DMS53 treated with DMSO at 0.1 percent for 48 hours (cell line): ENCODE data around the gene YWHAB.

ENCODE experiments used
- DNase-seq: peaks from one replicate; lab custom pipeline; 2025; ENCODE audit not compliant: unreplicated experiment; lab: John Stamatoyannopoulos, UW

The YWHAB gene

DNA sequence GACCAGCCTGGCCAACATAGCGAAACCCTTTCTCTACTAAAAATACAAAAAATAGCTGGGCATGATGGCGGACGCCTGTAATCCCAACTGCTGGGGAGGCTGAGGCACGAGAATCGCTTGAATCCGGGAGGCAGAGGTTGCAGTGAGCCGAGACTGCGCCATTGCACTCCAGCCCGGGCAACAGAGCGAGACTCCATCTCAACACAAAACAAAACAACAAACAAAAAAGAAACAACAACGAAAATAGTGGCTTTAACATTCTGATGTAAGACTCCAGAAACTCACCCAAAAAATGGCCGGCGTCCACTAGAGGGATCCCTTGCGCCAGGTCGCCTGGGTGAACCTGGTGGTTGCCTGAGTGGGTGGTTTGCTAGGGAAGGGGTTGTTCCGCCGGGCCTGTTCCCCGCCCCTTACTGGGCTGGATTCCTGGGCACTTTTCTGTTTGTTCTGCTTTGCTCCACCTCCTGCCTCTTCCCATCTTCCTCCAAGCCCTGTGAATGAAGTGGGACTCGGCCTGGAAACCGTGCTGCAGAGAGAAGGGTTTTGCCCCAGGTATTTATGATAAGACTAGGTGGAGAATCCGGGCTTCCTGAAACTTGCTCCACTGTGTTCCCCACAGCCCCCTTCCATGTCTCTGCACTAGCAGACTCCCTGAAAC is 25.9 kb downstream of the YWHAB start:
- no peak for DNase-seq

DNA sequence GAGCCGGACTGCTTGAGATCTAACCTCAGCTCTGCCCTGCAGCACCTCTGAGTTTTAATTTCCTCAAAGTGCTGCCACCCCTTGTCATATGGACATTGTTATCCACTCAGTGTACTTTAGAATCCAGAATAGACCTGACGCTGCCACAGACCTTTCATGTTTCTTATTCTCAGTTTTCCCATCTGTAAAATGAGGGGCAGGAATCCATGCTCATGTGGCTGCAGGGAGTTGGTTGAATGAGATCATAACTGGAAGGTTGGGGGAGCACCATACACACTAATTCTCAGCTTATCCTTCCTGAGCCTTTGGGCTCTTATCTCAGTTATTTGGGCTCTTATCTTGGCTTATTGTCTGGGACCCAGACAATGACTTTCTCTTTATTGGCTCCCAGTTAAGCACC is 26.7 kb downstream of the YWHAB start:
- DNase-seq, result no peak

- DNase-seq, result no peak
These were observed 29.4 kb downstream of the YWHAB start for GRCh38 chr20:44914924-44915323.

GRCh38 chr20:44916586-44916985 is 31.1 kb downstream of the YWHAB start:
- DNase-seq, result no peak

GRCh38 chr20:44917399-44917798 is 31.9 kb downstream of the YWHAB start:
- DNase-seq, result no peak

DNA sequence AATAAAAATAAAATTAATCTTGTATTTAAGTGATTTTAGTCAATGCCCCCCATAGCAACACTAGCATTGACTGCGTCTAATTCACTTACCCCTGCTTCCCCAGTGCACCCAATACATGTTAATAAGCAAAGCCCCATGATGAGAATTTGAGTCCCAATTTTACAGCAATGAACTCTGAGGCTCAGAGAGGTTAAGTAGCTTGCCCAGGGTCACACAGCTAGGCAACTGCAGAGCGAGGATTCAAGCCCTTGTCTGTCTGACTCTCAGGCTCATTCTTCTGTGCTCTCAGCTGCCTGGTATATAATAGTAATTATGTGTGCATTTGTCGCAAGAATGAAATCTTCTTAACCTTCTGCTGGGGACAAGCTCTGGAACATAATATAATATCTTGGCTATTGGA is 32.8 kb downstream of the YWHAB start:
- no peak for DNase-seq

- no peak for DNase-seq
These were observed 33.3 kb downstream of the YWHAB start for GRCh38 chr20:44918761-44919160.

DNA sequence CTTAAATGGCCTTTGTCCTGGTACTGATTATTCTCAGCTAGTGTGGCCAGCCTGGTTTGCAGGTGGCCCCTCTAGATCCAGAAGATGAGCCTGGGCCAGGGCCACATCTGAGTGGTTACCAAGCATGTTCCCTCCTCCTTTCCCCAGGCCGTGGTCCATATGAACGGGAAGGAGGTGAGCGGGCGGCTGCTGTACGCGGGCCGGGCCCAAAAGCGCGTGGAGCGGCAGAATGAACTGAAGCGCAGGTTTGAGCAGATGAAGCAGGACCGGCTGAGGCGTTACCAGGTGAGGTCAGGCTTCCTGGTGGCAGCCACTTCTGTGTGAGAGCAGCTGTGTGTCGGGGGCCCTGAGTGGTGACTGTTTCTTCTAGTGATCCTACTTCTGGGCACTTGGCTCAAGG is 35.9 kb downstream of the YWHAB start:
- DNase-seq, result no peak

DNA sequence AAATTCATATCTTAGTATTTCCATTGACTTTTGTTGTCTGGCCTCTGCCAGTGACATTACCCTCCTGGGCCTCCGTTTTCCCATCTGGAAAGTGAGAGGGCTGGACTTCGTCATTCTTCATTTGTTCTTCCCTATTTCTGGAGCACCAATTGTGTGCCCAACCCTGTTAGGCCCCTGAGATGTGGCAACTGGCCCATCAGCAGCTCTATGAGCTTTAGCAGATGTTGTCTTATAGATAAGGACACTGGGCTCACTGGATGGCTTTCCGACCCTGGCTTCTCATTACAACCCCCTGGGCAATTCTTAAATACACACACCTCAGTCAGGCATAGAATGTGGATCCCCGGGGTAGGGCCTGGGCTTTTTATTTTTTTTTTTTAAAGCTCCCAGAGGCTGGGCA is 39.0 kb downstream of the YWHAB start:
- DNase-seq, result no peak

DNA sequence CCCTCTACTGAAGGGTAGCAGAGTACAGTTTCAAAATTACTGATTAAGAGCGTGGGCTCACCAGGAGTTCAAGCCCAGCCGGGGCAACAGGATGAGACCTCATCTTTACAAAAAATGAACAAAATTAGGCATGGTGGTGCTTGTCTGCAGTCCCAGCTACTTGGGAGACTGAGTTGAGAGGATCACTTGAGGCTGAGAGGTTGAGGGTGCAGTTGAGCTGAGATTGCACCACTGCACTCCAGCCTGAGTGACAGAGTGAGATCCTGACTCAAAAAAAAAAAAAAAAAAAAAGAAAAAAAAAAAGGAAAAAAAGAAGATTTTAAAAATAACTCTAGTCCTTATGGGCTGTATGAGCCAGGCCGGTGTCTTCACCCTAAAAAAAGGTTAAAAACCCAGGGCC is 43.1 kb downstream of the YWHAB start:
- no peak for DNase-seq

DNA sequence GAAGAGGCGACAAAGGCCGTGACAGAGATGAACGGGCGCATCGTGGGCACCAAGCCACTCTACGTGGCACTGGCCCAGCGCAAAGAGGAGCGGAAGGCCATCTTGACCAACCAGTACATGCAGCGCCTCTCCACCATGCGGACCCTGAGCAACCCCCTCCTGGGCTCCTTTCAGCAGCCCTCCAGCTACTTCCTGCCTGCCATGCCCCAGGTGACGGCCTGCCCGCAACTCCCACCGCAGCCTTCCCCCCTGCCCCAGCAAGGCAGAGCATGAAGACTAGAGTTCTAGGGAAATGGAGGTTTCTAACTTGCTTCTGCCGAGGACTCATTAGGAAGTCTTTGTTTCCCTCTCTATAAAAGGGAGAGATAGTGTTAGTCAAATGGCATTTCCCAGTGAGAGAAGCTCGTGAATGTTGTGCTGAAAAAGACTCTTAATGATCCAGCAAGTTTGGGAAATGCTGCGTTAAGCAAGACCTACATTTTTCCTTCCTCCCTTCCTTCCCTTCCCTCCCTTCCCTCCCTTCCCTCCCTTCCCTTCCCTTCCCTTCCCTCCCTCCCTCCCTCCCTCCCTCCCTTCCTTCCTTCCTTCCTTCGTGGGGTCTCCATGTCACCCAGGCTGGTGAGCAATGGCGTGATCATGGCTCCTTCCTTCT is 45.1 kb downstream of the YWHAB start:
- no peak for DNase-seq

GRCh38 chr20:44931911-44932310 is 46.4 kb downstream of the YWHAB start:
- DNase-seq, result no peak

DNA sequence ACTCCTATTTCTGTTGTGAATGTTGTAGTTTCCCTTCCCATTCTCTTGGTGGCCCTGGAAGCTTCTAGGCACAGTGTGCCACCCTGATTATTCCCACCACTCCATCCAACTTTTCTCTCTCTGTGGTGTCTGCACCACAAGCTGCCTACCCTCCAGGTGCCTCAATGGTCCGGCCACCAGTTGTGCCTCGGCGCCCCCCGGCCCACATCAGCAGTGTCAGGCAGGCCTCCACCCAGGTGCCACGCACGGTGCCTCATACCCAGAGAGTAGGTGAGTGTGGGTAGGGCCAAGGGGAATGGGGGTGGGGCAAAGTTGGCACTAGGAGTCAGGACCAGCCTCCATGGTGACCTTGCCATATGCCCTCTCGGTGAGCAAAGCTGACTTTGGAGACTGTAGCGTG is 47.4 kb downstream of the YWHAB start:
- DNase-seq, result no peak

GRCh38 chr20:44936510-44936909 is 51.0 kb downstream of the YWHAB start:
- DNase-seq, result no peak

DNA sequence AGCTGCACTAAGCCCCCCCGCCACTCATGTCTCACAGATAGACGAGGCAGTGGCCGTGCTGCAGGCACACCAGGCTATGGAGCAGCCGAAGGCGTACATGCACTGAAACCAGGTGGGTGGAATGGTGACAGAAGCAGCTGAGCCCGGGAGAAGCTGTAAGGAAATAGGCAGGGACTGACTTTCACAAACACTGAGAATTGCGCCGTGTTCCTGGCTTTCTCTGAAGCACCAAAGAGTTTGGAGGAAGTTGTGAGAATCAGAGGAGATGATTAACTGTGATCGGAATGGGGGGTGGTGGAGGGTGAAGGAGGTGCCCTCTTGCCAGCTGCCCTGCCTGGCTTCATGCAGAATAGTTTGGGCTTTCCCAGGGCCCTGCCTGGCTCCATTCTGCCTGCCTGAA is 53.1 kb downstream of the YWHAB start:
- DNase-seq, result no peak

- DNase-seq, result no peak
These were observed 55.7 kb downstream of the YWHAB start for GRCh38 chr20:44941120-44941691.

GRCh38 chr20:44942264-44942973 is 56.9 kb downstream of the YWHAB start:
- no peak for DNase-seq

- no peak for DNase-seq
These were observed 58.3 kb downstream of the YWHAB start for GRCh38 chr20:44943828-44944227.

DNA sequence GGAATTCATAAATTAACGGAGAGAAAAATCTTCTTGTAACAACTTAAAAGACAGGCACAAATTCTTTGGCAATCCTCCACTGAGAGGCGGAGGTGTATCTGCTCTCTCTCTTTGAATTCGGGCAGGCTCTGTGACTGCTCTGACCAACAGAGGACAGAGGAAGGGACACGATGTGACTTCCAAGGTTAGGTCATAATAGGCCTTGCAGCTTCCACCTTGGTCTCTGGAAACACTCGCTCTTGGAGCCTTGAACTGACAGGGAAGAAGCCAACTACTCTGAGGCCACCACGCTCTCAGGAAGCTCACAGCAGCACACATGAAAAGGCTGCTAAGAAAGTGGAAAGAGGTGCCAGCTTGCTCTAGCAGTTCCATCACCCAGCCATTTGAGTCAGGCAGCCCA is 59.8 kb downstream of the YWHAB start:
- no peak for DNase-seq

DNA sequence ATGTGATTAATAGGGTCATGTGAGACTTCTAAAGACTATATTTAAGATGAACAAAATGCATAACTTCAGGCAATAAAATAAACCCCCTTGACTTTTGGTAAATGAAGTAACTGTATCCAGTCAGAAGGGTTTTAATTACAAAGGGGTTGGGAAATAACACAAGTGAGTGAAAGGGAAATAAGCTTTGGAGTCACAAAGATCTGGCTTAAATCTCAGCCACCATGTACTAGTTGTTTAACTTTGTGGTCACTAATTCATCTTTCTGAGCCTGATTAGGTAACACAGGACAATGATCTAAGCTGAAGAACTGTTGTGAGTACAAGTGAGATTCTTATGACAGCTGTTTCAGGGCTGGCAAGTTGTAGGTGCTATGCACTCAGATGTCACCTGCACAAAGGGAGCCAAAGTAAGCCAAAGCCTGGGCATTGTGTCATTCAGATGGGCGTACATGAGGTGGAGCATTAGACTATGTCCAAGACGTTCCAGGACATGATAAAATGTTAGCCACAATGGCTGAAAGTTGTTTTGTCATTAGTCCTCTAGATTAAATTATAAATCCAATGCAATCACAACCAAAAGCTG is 60.9 kb downstream of the YWHAB start:
- no peak for DNase-seq

DNA sequence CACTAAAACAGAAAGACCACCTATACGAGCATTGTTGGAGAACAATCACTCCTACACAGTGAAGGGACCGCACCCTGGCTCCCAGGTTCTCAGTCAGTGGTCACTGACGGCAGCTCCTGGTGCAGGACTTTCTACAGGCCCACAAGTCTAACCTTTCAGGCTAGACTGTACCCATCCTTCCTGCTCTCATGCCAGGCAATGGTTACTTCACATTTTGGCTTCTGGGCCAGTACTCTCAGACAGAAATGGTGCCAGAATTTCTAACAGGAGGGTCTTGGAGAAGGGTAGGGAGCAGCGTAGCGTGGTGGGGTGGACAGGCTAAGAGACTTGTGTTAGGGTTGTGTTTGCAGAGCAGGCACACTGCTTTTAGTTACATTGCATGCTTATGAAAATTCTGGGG is 62.6 kb downstream of the YWHAB start:
- no peak for DNase-seq

- DNase-seq, result no peak
These were observed 63.0 kb downstream of the YWHAB start for GRCh38 chr20:44948513-44948912.
